Effector CD4-positive, alpha-beta T cell (primary cell): Measurements from ENCODE around the gene OCSTAMP.
A peak's percentile ranks its signal among the peaks of the same experiment; 100 is the strongest.

Source experiments
- DNase-seq: peaks from one replicate; pipeline ENCODE4 v3.0.0-alpha.2; 2020

The OCSTAMP gene

DNA sequence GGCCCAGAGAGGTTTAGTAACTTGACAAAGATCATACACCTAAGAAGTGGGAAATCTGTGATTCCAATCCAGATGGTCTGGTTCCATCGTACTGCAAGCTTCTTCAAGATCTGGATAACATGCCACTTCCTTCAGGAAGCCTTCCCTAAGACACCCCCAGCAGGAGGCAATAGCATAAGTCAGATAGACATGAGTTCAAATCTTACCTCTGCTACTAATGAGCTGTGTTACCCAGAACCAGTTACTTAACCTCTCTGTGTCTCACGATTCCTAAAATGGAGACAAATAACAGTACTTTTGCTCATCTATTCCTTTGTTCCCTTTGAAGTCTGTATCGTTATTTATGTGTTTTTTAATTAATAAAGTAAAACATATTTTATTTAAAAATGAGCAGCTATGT, 22.3 kb upstream of the OCSTAMP start:
- no peak for DNase-seq

DNA sequence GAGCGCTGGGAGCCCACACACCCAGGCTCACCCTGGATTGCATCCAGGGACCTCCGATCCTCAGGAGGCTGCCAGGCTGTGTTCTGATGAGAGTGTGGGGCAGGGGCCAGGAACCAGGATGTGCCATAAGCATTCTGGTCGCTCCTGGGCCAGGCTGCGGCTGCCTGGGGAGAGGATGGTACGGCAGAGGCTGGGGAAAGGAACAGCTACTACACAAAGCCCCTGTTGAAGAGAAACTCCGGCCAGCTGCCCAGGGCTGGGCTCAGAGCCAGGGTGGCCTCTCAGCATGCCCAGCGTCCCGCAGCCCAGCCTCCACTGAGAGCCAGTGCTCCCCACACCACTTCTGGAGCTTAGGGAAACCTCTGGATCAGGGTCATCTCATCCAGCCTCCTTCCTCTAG, 21.7 kb upstream of the OCSTAMP start:
- DNase-seq, result no peak

DNA sequence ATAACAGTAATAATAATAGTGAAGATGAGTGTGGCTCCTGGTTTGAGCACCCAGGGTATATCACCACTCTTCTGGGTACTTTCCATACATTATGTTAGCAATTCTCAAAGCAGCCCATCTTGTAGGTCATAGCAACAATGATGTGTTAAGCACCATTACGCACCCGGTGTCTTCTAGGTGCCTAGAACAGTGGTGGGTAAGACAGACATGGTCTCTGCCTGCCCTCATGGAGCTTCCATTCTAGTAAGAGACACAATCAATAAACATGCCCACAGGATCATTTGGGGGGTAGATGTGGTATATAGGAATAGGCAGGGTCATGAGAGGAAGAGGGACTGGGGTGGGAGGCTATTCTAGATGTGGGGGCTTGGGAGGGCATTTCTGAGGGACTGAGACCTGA, 21.0 kb upstream of the OCSTAMP start:
- no peak for DNase-seq

DNA sequence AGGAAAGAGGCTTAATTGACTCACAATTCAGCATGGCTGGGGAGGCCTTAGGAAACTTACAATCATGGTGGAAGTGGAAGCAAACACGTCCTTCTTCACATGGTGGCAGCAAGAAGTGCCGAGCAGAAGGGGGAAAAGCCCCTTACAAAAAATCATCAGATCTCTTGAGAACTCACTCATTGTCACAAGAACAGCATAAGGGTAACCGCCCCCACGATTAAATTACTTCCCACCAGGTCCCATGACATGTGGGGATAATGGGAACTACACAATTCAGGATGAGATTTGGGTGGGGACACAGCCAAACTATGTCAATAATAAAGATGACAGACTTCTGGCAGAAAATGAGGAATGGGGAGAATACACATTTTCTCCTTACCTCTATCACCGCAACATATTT, 20.5 kb upstream of the OCSTAMP start:
- no peak for DNase-seq

DNA sequence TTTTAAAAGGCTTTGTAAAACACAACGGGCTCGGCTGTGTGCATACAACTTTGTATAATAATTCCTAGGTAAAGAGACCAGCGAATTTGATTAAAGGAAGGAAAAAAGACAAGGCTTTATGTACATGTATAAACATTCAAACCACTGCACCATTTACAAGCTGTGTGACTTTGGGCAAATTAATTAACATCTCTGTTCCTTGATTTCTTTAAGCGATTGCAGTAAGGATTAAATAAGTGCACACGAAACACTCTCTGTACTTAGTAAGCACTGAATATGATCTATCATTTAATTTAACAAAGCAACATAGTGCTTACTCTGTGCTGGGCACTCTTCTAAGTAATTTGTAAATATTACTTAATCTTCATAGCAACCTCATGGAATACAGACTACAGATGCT, 19.5 kb upstream of the OCSTAMP start:
- no peak for DNase-seq

DNA sequence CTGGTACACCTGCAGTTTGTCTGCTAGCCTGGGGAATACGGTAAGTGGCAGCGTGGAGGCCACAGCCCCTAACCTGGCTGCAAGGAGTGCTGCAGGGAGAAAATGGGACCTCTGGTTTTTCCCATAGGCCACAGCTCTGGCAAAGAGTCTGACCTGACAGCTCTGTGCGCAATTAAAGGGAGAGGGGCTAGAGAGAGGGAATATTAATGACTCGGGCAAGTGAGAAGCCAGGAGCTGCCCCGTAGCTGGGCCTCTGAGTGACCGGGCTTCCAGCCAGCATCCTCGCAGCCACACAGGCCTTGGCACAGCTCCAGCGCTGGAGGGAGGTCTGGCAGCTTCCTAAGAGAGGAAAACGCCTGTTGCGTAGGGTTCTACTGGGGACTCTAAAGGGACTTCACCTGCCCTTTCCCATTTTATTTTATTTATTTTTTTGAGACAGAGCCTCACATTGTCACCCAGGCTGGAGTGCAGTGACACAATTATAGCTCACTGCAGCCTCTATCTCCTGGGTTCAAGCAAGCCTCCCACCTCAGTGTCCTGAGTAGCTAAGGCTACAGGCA, 18.2 kb upstream of the OCSTAMP start:
- no peak for DNase-seq

DNA sequence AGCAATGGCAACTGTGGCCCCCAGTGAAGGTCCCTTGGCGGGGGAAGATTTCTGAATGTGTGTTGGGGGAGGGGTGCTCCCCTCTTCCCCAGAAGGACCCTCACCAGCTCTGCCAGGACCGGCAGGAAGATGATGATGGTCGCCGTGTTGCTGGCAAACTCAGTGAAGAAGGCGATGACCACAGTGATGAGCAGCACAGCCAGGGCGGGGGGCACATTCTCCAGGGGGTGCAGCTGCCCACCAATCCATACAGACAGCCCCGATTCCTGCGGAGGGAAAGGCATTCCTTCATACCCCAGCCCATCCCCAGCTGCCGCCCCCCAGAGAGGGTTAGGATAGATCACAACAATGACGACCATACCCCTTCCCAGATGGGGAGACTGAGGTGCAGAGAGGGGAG, 15.7 kb upstream of the OCSTAMP start:
- DNase-seq, result no peak

DNA sequence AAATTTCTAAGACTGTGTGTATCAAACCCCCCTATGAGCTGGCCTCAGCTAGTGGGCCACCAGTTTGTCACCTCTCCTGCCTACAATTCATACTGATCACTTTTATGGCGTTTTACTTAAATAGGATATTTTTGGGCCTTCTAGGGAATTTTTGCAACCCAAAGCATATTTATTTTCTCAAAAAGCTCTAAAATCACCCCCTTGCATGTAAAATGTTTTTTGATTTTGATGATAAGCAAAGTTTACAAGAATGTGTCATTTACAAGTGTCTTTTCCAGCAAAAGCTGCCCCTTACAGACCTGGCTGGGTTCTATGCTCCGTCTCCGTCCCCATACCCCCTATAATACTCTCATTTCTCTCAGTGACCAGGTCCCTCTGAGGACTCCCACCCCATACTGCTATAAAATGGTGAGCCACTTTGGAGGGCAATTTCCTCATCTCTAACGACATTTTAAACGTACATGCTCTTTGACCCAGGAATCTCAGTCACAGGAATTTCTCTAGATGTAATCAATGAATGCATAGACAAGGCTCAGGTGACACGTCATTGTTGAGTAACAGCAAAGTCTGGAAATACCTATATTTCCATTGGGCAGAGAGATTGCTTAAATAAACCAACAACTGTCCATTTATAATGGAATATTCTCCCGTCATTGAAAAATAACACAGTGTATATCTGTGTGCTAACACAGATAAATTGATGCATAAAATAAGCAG, 13.9 kb upstream of the OCSTAMP start:
- DNase-seq, result no peak

DNA sequence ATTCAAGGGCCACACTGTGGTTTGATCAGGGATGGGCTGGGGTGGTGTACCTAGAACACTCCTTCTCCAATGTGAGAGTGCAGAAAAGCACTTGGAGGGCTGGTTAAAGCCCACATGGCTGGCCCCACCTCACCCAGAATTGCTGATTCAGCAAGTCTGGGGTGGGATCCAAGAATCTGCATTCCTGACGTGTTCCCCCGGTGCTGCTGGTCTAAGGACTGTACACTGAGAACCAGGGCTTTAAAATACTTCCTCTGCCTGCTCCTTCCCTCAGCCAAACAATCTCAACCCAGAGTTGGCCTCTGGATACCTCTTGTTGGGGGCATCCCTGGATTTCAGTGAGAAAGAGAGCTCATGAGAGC, 13.4 kb upstream of the OCSTAMP start:
- no peak for DNase-seq

DNA sequence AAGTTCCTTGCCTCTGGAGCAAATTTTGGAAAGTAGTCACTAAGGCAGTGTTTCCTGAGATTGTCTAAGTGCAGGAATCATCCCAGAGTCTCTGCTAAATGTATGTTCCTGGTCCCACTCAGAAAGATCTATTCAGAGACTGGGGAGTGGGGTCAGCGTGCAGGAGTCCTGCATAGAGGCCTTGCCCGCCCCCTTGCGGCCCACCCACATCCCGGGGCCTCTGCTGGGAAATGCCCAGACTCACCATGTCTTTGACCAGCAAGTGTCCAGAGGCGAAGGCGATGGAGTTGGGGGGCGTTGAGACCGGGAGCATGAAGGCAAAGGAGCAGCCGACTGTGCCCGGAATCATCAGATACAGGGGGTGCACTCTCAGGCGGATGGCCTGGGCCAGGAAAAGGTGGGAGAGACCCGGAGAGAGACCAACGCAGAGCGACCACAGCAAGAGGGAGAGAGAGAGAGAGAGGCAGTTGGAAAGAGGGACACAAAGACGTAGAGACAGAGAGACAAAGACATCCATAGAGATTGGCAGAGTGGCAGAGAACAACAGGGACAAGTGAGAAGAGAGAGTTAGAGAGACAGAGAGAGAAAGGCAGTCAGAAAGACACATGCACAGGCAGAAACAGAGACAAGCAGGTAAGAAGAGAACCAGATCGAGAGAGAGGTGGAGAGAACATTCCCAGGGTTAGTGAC, 12.9 kb upstream of the OCSTAMP start:
- DNase-seq, result no peak

DNA sequence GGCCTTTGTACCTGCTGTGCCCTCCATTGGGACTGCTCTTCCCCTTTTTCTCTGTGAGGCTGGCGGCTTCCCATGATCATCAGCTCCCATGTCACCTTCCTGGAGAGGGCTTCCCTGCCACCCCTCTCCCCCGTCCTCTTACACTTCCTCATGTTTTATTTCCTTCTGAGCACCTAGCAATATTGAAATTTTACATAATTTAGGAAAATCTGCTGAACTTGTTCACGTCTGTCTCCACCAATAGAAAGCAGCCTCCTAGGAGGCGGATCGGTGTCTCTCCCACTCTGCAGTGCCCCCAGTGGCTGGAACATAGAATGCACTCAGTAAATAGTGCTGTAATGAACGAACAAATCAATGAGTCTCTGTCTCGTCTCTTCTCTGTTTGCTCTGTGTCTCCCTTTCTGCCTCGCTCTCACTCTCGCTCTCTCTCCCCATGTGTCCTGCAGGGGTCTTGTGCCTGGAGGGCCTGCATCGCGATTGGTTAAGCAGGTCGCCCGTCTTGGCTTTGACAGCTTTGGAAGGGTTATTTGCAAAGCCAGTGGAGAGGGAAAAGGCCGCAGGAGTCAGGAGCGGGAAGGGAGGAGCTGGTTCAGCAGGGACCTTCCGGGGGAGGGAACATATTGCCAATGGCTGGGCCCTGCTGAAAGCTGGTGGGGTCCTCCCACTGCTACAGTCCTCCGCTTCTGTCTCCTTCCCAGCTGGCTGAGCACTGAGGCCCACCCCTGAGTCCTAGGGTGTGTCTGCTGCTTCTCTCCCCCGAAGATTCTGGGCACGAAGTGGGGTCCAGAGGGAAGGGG, 12.1 kb upstream of the OCSTAMP start:
- peak; percentile 32 for DNase-seq

DNA sequence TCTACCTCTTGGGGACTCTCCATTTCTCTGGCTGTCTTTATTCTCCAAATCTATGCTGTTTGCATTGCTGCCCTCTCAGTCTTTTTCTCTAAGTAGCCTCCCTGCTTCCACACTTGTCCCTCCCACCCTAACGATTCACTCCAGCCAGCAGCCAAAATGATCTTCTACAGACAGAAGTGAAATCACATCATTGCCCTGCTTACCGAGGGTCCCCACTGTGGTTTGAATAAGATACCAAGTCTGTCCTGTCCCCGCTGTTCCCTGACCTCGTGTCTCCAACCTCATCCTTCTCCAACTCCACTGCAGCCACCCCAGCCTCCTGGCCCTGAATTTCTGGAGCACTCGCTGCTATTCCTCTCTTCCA, 11.5 kb upstream of the OCSTAMP start:
- DNase-seq, result no peak

DNA sequence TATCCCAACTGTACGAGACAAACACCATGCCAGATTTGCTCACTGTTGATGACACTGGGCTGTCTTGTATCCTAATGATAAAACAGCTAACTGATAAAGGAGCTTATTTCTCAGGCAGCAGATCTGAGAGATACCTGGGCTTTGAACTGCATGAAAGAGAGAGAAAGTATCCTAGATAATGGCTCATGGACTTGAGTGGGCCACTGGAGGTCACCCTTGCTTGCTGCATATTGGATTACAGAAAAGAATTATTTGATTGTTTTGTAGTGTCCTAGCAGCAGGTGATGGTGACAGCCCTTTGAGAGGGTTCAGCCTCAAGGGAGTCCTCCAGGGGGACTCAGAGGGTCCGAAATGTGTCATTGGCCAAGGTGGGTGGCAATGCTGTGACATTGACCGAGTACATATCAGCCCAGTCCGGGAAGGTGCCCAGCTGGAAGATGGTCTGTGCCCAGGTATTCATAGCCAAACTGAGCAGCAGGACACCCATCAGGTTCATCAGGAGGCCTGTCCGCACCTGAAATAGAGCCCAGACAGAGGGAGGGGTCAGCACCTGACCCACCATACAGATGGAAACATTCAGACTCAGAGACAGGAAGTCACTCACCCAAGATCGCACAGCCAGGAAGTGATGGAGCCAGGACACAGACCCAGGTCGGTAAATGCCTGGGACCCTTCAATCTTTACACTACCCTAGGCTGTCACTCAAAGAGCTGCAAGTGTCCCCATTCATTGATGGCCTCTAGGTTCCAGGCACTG, 9.4 kb upstream of the OCSTAMP start:
- no peak for DNase-seq

DNA sequence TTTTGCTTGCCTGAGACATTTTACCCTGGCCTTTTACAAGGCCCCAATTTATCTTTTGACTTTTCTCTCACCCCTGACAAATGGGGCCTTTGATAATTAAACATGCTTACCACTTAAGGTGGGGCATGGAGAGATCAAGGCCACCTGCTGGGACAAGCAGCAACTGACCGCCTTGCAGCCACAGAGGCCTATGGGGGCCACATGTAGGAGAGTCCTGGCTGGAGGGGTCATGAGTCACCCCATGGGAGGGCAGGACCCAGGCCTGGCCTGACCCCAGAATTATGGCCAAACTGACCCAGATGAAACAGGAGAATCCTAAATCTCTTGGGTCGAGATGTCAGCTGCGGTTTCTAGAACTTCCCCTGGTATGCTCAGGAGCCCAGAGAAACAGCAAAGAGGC, 8.5 kb upstream of the OCSTAMP start:
- no peak for DNase-seq

DNA sequence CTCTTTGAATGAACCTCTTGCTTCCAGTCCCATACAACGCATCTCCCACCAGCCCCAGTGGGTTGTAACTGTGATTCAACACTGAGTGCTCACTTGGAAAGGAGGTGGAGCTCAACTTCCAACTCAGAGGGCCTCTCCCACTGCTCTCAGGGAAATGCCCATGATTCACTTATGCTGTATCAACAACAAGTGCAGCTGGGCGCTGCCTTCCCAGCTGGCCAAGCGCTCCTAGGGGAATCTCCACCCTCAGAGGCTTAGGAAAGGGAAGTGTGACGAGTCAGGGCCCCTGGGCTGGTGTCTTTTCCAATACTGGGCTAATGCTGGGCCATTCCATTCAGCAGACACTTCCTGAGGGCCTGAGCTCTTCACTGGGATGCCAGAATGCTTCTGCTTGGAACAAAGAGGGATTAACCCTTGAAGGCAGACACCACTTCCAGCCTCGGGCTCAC, 8.1 kb upstream of the OCSTAMP start:
- no peak for DNase-seq

DNA sequence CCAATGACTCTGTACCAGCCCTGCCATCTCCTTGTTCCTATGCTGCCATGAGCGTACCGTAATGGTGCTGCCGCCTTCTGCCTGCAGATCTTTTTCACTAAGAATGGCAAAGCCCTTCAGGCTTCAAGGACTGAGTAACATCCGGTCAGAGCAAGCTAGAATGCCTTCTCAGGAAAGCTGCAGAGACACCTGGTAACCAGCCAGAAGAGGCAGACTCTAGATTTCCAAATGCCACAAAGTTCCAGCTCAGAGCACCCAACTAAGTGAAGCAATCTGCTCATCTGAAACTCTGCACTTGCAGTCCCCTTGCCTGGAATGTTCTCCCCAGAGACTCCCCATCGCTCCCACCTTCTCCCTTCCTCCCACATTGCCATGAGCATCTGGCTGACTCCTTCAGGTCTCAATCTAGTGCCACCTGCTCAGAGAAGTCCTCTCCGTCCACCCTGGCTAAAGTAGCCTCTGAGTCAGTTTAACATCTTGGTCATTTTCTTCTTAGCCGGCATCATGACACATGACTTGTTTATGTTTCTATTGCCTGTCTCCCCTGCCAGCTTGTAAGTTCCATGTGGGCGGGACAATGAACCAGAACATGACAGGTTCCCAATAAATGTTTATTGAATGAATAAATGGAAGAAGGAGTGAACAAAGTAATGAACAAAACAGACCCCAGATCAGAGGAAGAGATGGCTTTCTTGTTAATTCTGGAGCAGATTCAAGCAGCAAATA, 6.9 kb upstream of the OCSTAMP start:
- no peak for DNase-seq

DNA sequence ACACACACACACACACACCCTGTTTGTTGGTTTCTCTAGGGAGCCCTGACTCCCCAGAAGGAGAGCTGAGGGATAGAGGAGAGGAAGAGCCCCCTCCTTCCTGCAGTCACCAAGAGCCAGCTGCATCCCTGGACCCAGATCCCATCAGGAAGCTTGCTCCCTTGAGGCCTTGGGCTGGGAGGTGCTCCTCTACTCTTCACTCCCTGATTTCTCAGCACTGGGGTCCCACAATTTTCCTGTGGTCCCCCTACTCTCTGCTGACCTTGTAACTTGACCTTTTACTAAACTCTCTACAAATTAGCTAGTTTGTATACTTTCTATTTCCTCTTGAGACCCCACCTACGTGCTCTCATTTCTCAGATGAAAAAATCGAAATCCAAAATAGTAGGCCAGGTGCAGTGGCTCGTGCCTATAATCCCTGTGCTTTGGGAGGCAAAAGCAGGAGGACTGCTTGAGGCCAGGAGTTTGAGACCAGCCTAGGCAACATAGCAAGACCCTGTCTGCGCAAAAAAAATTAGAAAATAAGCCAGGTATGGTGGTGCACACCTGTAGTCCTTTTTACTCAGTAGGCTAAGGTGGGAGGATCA, 5.0 kb upstream of the OCSTAMP start:
- no peak for DNase-seq

DNA sequence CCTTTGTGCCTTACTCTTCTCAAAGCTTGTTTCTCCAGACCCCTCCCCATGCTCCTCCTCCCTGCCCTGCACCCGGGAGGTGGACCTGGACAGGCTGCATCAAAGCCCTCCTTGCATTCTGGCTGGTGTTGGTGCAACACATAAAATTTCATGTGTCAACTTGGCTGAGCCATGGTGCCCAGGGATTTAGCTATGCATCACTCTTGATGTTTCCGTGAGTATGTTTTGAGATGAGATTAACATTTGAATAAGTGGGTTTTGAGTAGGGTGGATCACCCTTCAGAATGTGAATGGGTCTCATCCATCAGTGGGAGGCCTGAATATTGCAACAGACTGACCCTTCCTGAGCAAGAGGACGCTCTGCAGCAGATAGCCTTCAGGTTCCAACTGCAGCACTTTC, 4.4 kb upstream of the OCSTAMP start:
- DNase-seq, result no peak

DNA sequence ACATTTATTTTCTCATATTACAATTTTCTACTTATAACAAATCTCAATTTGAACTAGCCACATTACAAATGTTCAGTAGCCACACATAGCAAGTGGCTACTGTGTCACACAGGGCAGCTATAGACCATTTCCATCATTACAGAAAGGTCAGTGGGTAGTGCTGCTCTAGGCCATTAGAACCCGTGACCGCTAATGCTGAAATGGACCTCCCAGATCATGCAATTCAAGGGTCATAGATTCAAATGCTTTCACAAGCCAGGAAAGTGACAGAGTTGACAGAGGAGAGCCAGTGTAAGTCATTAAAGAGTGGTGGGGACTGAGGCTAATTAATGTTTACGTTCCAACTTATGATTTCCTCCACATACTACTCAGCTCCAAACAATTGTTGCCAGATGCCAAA, 3.5 kb upstream of the OCSTAMP start:
- DNase-seq, result no peak

DNA sequence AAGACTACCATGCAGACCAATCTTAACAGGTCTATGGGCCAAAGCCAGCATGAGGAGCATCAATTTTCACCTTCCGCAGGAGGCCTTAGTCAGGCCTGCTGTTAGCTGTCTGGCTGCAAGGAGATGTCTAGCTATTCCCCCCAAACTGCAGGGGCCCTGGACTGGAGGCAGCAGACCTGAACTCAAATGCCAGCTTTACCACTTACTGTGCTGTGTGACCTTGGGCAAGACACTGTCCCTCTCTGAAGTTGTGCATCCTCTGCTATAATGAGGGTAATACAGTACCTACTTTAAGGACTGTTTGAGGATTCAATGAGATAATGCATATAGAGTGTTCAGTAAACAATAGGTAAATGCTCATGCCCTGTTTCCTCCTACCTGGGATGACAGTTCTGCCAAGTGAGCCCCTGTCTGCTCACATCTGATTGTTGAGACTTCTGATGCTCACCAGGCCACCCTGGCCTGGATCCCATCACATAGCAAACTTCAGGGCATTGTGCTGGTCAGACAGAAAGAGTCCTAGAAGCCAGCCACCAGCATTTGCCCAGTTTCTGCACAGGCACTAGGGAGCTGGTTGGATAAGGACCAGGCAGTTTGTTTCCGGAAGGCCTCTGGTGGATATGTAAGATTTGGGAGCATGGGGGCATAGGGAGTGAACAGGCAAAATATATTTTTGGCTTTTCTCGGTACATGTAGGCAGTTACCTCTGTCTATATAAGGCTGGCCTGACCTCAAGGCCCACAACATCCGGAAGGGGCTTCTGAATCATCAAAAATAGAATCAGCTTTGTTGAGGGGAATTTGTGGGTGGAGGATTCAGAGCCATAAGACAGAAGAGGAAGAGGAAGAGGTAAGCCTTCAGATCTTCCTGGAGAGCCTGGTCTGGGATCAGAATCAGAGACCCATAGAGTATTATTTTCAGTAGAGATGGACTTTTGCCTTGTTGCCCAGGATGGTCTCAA, 2.3 kb upstream of the OCSTAMP start:
- DNase-seq, result no peak
